GM19328 (cell line): ENCODE data around the gene STARD13.
A peak's percentile ranks its signal among the peaks of the same experiment; 100 is the strongest.

Source experiments
- ATAC-seq: cut with Tn5 transposase; IDR thresholded peaks from one replicate; pipeline ENCODE4 v1.9.1; 2021; ENCODE audit warnings: mild to moderate bottlenecking, moderate library complexity; ENCODE audit not compliant: unreplicated experiment

The STARD13 gene

GRCh38 chr13:33229446-33230177 is 55.9 kb downstream of the STARD13 start:
- ATAC-seq: no peak

- ATAC-seq: peak; percentile 57
Observed at GRCh38 chr13:33228648-33229445, 56.7 kb downstream of the STARD13 start.

- ATAC-seq: no peak
Observed at GRCh38 chr13:33227927-33228647, 57.5 kb downstream of the STARD13 start.

GRCh38 chr13:33224686-33225085 is 60.9 kb downstream of the STARD13 start:
- ATAC-seq: no peak

GRCh38 chr13:33224191-33224590 is 61.4 kb downstream of the STARD13 start:
- ATAC-seq: no peak

- ATAC-seq: no peak
Observed at GRCh38 chr13:33219926-33220325, 65.6 kb downstream of the STARD13 start.

- no peak for ATAC-seq
Observed at GRCh38 chr13:33218426-33218825, 67.1 kb downstream of the STARD13 start.

- no peak for ATAC-seq
Observed at GRCh38 chr13:33218020-33218419, 67.5 kb downstream of the STARD13 start.

GRCh38 chr13:33217256-33217655 is 68.3 kb downstream of the STARD13 start:
- ATAC-seq: no peak

- ATAC-seq: no peak
Observed at GRCh38 chr13:33213797-33214196, 71.8 kb downstream of the STARD13 start.

- ATAC-seq: no peak
Observed at GRCh38 chr13:33213024-33213768, 72.4 kb downstream of the STARD13 start.

GRCh38 chr13:33212396-33212795 is 73.2 kb downstream of the STARD13 start:
- ATAC-seq: no peak

- no peak for ATAC-seq
Observed at GRCh38 chr13:33210090-33210489, 75.5 kb downstream of the STARD13 start.

- ATAC-seq: no peak
Observed at GRCh38 chr13:33208290-33209220, 77.0 kb downstream of the STARD13 start.

- no peak for ATAC-seq
Observed at GRCh38 chr13:33207615-33207961, 78.0 kb downstream of the STARD13 start.

- ATAC-seq: no peak
Observed at GRCh38 chr13:33206945-33207614, 78.5 kb downstream of the STARD13 start.

- no peak for ATAC-seq
Observed at GRCh38 chr13:33206425-33206824, 79.1 kb downstream of the STARD13 start.

GRCh38 chr13:33205804-33206221 is 79.7 kb downstream of the STARD13 start:
- peak; percentile 52 for ATAC-seq

GRCh38 chr13:33205224-33205623 is 80.3 kb downstream of the STARD13 start:
- no peak for ATAC-seq
